ENCODE data around the gene ARHGAP25.

Gene ARHGAP25

DNA sequence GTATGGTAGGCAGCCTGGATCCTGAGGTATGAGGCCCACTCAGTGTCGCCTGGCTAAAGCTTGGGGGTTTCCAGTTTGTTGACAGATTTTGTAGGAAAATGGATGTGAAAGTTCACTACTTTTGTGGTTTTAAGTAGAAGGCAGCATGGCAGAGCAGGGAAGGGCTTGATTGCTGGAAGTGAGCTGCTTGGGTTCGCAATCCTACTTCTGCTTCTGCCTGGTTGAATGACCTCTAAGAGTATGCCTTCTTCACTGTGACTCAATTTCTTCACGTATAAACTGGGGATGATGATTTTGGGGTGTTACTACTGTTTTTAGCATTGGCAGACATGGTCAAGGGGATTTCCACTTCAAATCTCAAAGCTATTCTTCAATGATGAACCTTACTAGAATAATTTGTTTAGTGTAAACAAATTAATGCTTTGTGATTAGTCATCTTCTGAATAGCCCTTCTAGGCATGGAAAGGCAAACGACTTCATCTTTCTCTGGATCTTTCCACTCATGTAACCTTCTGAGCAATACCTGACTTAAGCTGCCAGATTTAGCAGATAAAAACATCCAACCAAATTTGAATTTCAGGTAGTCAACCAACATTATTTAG, 123.3 kb downstream of the ARHGAP25 start:
- no peaks in the 10 kb centered on the region for H3K27me3 Mint-ChIP-seq
- H3K9me3 Mint-ChIP-seq = no peaks in the 10 kb centered on the region
- H3K4me1 Mint-ChIP-seq = no peaks in the 10 kb centered on the region
- H3K4me3 Mint-ChIP-seq = no peak overlapping the region
- H3K36me3 Mint-ChIP-seq = no peaks in the 10 kb centered on the region
- H3K27ac Mint-ChIP-seq = peak overlapping the region; percentile 11

- H3K36me3 Mint-ChIP-seq = no peaks in the 10 kb centered on the region
- no peak overlapping the region for H3K27ac Mint-ChIP-seq
- H3K27me3 Mint-ChIP-seq = no peaks in the 10 kb centered on the region
- no peaks in the 10 kb centered on the region for H3K4me1 Mint-ChIP-seq
- H3K9me3 Mint-ChIP-seq = no peaks in the 10 kb centered on the region
- no peak overlapping the region for H3K4me3 Mint-ChIP-seq
Observed at GRCh38 chr2:68860111-68860510, 125.5 kb downstream of the ARHGAP25 start.

DNA sequence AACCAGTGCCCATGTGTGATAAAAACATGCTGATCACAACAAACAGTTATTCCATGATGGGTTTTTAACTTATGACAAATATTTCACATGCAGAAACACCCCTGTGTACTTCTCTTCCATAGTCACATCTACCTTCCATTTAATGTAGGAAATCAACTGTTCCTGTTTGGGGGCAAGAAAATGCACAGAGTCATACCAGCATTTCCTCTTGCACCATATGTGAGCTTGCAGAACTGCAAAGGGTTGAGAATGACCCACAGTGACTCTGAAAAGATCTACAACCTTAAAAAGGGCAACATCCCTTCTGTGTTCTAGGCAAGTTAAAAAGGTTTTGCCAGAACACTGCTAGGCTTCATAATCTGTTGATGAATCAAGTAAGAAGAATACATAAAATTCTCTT, 126.7 kb downstream of the ARHGAP25 start:
- H3K4me1 Mint-ChIP-seq = no peaks in the 10 kb centered on the region
- H3K4me3 Mint-ChIP-seq = no peak overlapping the region
- no peaks in the 10 kb centered on the region for H3K27me3 Mint-ChIP-seq
- H3K27ac Mint-ChIP-seq = no peak overlapping the region
- H3K36me3 Mint-ChIP-seq = no peaks in the 10 kb centered on the region
- no peaks in the 10 kb centered on the region for H3K9me3 Mint-ChIP-seq

DNA sequence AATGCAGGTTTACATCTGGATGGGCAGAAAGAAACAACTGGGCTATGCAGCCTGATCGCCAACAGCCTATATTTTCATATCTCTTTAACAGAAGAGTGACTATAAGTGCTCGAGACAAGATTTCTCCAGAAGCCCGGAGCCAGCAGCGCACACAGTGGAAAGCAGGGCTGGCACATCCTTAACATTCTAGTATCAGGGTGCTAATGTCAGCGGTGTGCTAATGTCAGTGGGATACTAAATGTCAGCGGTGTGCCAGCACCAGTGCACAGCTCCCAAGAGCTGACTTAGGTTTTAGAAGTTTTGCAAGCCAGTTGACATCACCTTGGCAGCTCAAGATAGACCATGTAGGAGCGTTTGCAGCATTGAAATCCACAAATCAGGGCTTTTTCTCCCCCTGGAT, 128.3 kb downstream of the ARHGAP25 start:
- Mint-ChIP-seq H3K4me3 (no peak overlapping the region), H3K27ac (no peak overlapping the region), H3K36me3 (no peaks in the 10 kb centered on the region), H3K9me3 (no peaks in the 10 kb centered on the region), H3K4me1 (no peaks in the 10 kb centered on the region), H3K27me3 (no peaks in the 10 kb centered on the region)

GRCh38 chr2:68863996-68864395, 129.4 kb downstream of the ARHGAP25 start:
- Mint-ChIP-seq H3K4me1 (no peaks in the 10 kb centered on the region), H3K4me3 (no peak overlapping the region), H3K27ac (no peak overlapping the region), H3K36me3 (no peaks in the 10 kb centered on the region), H3K27me3 (no peaks in the 10 kb centered on the region), H3K9me3 (no peaks in the 10 kb centered on the region)

GRCh38 chr2:68865108-68865507, 130.5 kb downstream of the ARHGAP25 start:
- no peak overlapping the region for H3K4me3 Mint-ChIP-seq
- no peaks in the 10 kb centered on the region for H3K36me3 Mint-ChIP-seq
- H3K27me3 Mint-ChIP-seq = no peaks in the 10 kb centered on the region
- H3K27ac Mint-ChIP-seq = no peak overlapping the region
- H3K4me1 Mint-ChIP-seq = peaks cover 5% of the 10 kb centered on the region
- H3K9me3 Mint-ChIP-seq = no peaks in the 10 kb centered on the region

DNA sequence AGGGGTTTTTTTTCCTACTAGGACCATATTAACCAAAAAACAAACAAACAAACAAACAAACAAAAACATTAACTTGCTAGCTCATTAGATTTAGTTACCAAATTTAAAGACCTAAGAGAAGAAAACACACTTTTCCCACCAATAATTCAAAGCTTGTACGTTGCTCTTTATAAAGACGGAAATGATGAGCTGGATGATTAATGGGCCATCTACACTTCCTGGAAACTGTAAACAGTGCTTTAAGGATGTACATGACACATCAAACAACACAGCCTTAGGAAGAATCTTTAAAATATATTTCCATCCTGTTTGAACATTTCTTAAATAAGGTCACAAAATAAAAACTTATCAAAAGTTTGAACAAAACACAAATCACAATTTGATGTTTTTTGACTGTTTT, 135.6 kb downstream of the ARHGAP25 start:
- peaks cover 6% of the 10 kb centered on the region for H3K4me1 Mint-ChIP-seq
- H3K4me3 Mint-ChIP-seq = no peak overlapping the region
- H3K9me3 Mint-ChIP-seq = no peaks in the 10 kb centered on the region
- H3K27ac Mint-ChIP-seq = peak overlapping the region; percentile 38
- no peaks in the 10 kb centered on the region for H3K27me3 Mint-ChIP-seq
- H3K36me3 Mint-ChIP-seq = no peaks in the 10 kb centered on the region

GRCh38 chr2:68871159-68871764, 136.7 kb downstream of the ARHGAP25 start, which contains the start of gene BMP10:
BMP10 (minus strand) TSS chr2:68871397; CDS start chr2:68871358, 39 bp downstream.
- H3K4me3 Mint-ChIP-seq = no peak within 1 kb of the TSS
- no peaks in the 10 kb centered on the region for H3K27me3 Mint-ChIP-seq
- no peaks in the 10 kb centered on the region for H3K9me3 Mint-ChIP-seq
- no peaks in the 10 kb centered on the region for H3K36me3 Mint-ChIP-seq
- H3K27ac Mint-ChIP-seq = peak within 1 kb of the TSS; percentile 38
- H3K4me1 Mint-ChIP-seq = peaks cover 6% of the 10 kb centered on the region
